DND-41 (cell line): Measurements from ENCODE around the gene FBXL5.

ENCODE experiments used
- ATAC-seq: fragments of 200-7000 bp; cut with Tn5 transposase; 3 replicates; pipeline ENCODE4 v1.9.1; 2021; ENCODE audit warnings: low read depth; ENCODE audit not compliant: insufficient read depth
- DNase-seq: peaks from one replicate; pipeline ENCODE4 v3.0.0-alpha.2; 2020
- H2AFZ ChIP-seq: 2 replicates; pipeline ENCODE4 v1.6.0; 2012; ENCODE audit warnings: low read depth, low read length
- H3K27ac ChIP-seq: 2 replicates; pipeline ENCODE4 v1.5.1; 2012; ENCODE audit warnings: low read length, inconsistent platforms
- H3K27me3 ChIP-seq: fragments of 200-600 bp; sonication (generic); 2 replicates; pipeline ENCODE4 v1.6.0; 2012; ENCODE audit warnings: low read length, mild to moderate bottlenecking, inconsistent platforms; ENCODE audit not compliant: insufficient read depth, poor library complexity
- H3K36me3 ChIP-seq: 2 replicates; pipeline ENCODE4 v1.5.1; 2012; ENCODE audit warnings: low read length, inconsistent platforms; ENCODE audit not compliant: insufficient read depth
- H3K4me1 ChIP-seq: 2 replicates; pipeline ENCODE4 v1.5.1; 2012; ENCODE audit warnings: mild to moderate bottlenecking, low read length; ENCODE audit not compliant: insufficient read depth
- H3K4me2 ChIP-seq: 2 replicates; pipeline ENCODE4 v1.6.0; 2012; ENCODE audit warnings: mild to moderate bottlenecking, moderate library complexity, low read length, inconsistent platforms; ENCODE audit not compliant: insufficient read depth
- H3K4me3 ChIP-seq, 2 experiments: fragments of 200-600 bp in 1 of 2; shearing (Covaris generic) in 1 of 2; 2 replicates each; pipeline ENCODE4 v1.5.1; 2012 to 2016; ENCODE audit warnings: inconsistent platforms in 2 of 2, low read length in 2 of 2, mild to moderate bottlenecking in 2 of 2, low read depth in 1 of 2, moderate library complexity in 1 of 2
- H3K79me2 ChIP-seq: 2 replicates; pipeline ENCODE4 v1.6.0; 2012; ENCODE audit warnings: low read length, inconsistent platforms; ENCODE audit not compliant: insufficient read depth
- H3K9ac ChIP-seq: 2 replicates; pipeline ENCODE4 v1.6.0; 2012; ENCODE audit warnings: low read depth, mild to moderate bottlenecking, inconsistent platforms, low read length, moderate library complexity
- H3K9me3 ChIP-seq: 2 replicates; pipeline ENCODE4 v1.5.1; 2012; ENCODE audit warnings: low read length, moderate library complexity, mild to moderate bottlenecking, inconsistent platforms; ENCODE audit not compliant: insufficient read depth, severe bottlenecking
- H4K20me1 ChIP-seq: 2 replicates; pipeline ENCODE4 v1.6.0; 2012; ENCODE audit warnings: low read length; ENCODE audit not compliant: insufficient read depth
- CTCF ChIP-seq: IDR thresholded peaks from 2 replicates; pipeline ENCODE4 v1.5.1; 2012; ENCODE audit warnings: borderline replicate concordance, low read length, moderate library complexity, mild to moderate bottlenecking; ENCODE audit not compliant: poor library complexity, severe bottlenecking; ENCODE audit errors: extremely low read depth
- EZH2 ChIP-seq: IDR thresholded peaks from 3 replicates; pipeline ENCODE4 v1.6.1; 2012; ENCODE audit warnings: borderline replicate concordance, low read depth, mild to moderate bottlenecking, moderate library complexity, low read length, inconsistent platforms; ENCODE audit not compliant: severe bottlenecking

FBXL5 gene

GRCh38 chr4:15682242-15683142 lies 27.3 kb upstream of the FBXL5 start:
- DNase-seq (no peak), ATAC-seq (no peak)
- TF ChIP-seq CTCF (no peak), EZH2 (no peak)
- Histone ChIP-seq H3K27me3 (no peaks in the 10 kb centered on the region), H3K9ac (peak overlapping the region; percentile 91), H2AFZ (peak overlapping the region; percentile 96), H3K9me3 (no peaks in the 10 kb centered on the region), H3K27ac (peak overlapping the region; percentile 91), H3K4me3 (peak overlapping the region; percentile 71 to 85), H4K20me1 (no peaks in the 10 kb centered on the region; the same call in 1 of the 2 replicates), H3K79me2 (peaks cover 79% of the 10 kb centered on the region), H3K36me3 (peaks cover 41% of the 10 kb centered on the region), H3K4me2 (peak overlapping the region; percentile 86), H3K4me1 (peaks cover 48% of the 10 kb centered on the region)

- Histone ChIP-seq H3K27ac (peak within 1 kb of the TSS; percentile 91), H3K79me2 (peaks cover 88% of the 10 kb centered on the region), H2AFZ (peak within 1 kb of the TSS; percentile 96), H3K4me3 (peak within 1 kb of the TSS; percentile 71 to 85), H3K27me3 (no peaks in the 10 kb centered on the region), H3K36me3 (peaks cover 36% of the 10 kb centered on the region), H3K4me2 (peak within 1 kb of the TSS; percentile 86), H4K20me1 (no peaks in the 10 kb centered on the region; the same call in 1 of the 2 replicates), H3K9ac (peak within 1 kb of the TSS; percentile 91), H3K4me1 (peaks cover 55% of the 10 kb centered on the region), H3K9me3 (no peaks in the 10 kb centered on the region)
- ATAC-seq (peak; percentile 95), DNase-seq (peak; percentile 99)
- TF ChIP-seq CTCF (no peak), EZH2 (no peak)
Measured at GRCh38 chr4:15681372-15682241, 26.4 kb upstream of the FBXL5 start, which contains the start of gene FAM200B. FAM200B (plus strand) TSS chr4:15681827; CDS start chr4:15686978, 5,151 bp downstream.

GRCh38 chr4:15681067-15681371 lies 25.9 kb upstream of the FBXL5 start:
- no peaks in the 10 kb centered on the region for H3K9me3 ChIP-seq
- H3K4me3 ChIP-seq: peak overlapping the region; percentile 71 to 85
- H3K9ac ChIP-seq: peak overlapping the region; percentile 91
- no peaks in the 10 kb centered on the region for H3K27me3 ChIP-seq
- peak overlapping the region; percentile 96 for H2AFZ ChIP-seq
- no peaks in the 10 kb centered on the region; the same call in 1 of the 2 replicates for H4K20me1 ChIP-seq
- ATAC-seq: no peak; the same call in 2 of the 3 replicates
- H3K27ac ChIP-seq: peak overlapping the region; percentile 91
- TF ChIP-seq CTCF (no peak), EZH2 (no peak)
- peaks cover 30% of the 10 kb centered on the region; the same call in 1 of the 2 replicates for H3K36me3 ChIP-seq
- peak overlapping the region; percentile 86 for H3K4me2 ChIP-seq
- DNase-seq: no peak
- peaks cover 94% of the 10 kb centered on the region for H3K79me2 ChIP-seq
- H3K4me1 ChIP-seq: peaks cover 55% of the 10 kb centered on the region
